GM12872 (cell line): ENCODE measurements around the gene SHKBP1.

ENCODE experiments used
- TF ChIP-seq, protein P1 (sequence below): IDR thresholded peaks from 3 replicates; pipeline ENCODE4 v1.5.1; 2011; ENCODE audit warnings: low read depth, mild to moderate bottlenecking, low read length, moderate library complexity; ENCODE audit not compliant: insufficient read depth

The SHKBP1 gene

DNA sequence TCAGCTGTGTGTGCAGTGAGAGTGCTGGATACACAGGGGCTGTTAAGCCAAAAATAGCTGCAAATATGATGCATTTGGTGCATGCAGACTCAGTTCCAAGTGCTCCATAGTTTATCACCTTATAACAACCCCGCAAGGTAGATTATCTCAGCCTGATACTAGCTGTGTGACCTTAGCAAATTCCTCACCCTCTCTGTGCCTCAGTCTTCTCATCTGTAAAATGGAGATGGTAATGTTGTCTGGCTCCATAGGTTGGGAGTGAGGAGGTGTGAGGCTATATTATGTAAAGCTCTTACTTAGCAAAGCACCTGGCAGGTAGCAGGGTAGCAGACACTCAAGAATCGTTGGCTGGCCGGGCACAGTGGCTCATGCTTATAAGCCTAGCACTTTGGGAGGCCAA, 23.8 kb upstream of the SHKBP1 start:
- TF ChIP-seq, protein P1, sequence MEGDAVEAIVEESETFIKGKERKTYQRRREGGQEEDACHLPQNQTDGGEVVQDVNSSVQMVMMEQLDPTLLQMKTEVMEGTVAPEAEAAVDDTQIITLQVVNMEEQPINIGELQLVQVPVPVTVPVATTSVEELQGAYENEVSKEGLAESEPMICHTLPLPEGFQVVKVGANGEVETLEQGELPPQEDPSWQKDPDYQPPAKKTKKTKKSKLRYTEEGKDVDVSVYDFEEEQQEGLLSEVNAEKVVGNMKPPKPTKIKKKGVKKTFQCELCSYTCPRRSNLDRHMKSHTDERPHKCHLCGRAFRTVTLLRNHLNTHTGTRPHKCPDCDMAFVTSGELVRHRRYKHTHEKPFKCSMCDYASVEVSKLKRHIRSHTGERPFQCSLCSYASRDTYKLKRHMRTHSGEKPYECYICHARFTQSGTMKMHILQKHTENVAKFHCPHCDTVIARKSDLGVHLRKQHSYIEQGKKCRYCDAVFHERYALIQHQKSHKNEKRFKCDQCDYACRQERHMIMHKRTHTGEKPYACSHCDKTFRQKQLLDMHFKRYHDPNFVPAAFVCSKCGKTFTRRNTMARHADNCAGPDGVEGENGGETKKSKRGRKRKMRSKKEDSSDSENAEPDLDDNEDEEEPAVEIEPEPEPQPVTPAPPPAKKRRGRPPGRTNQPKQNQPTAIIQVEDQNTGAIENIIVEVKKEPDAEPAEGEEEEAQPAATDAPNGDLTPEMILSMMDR: no peak

DNA sequence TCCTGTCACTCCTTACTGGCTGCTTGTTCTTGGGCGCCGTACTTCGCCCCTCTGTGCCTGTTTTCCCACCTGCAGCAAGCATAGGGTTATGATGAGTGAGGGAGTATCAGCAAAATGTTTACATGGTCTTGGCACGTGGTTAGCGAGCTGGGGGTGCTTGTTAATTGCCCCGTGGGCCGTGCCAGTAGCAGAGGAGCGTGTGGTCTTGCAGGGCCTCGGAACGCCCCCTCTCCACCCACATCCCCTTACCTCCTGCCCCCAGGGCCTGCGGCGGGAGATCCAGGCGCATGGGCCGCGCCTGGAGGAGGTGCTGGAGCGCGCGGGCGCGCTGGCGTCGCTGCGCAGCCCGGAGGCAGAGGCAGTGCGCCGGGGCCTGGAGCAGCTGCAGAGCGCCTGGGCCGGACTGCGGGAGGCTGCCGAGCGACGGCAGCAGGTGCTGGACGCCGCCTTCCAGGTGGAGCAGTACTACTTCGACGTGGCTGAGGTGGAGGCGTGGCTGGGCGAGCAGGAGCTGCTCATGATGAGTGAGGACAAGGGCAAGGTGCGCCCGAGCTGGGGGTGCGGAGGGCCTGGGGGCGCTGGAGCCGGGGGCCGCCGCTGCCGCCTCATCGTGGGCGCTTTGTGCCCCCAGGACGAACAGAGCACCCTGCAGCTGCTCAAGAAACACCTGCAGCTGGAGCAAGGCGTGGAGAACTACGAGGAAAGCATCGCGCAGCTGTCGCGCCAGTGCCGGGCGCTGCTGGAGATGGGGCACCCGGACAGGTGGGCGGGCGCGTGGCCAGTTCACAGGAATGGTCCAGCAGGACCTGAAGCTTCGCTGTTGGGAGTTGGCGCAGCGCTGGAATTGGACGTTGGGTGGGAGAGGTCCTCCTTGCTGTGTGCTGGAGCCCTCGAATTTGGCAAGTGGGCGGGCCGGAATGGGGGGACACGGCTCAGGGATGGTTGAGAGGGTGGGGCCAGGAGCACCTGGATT, 22.5 kb upstream of the SHKBP1 start:
- TF ChIP-seq, protein P1: no peak

DNA sequence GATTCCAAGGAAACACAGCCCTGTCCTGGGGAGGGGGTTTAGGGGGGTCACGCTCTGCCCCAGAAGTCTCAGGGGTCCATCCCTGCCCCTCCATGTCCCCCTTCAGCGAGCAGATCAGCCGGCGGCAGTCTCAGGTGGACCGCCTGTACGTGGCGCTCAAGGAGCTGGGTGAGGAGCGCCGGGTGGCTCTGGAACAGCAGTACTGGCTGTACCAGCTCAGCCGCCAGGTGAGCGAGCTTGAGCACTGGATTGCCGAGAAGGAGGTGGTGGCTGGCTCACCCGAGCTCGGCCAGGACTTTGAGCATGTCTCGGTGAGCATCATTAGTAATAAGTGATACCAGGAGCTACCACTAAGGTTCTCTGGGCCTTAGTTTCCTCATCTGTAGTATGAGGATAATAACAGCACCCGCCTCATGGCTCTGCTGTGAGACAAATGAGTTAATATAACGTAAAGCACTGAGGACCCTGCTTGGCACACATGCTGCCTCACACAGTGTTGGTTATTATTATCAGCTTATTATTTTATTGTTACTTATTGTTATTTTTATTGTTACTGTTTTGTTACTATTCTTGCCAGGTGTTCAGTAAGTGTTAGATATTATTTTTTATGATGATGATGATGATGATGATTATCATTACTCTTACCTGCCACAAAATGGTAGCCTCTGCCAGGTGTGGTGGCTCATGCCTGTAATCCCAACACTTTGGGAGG, 20.5 kb upstream of the SHKBP1 start:
- TF ChIP-seq, protein P1: no peak

DNA sequence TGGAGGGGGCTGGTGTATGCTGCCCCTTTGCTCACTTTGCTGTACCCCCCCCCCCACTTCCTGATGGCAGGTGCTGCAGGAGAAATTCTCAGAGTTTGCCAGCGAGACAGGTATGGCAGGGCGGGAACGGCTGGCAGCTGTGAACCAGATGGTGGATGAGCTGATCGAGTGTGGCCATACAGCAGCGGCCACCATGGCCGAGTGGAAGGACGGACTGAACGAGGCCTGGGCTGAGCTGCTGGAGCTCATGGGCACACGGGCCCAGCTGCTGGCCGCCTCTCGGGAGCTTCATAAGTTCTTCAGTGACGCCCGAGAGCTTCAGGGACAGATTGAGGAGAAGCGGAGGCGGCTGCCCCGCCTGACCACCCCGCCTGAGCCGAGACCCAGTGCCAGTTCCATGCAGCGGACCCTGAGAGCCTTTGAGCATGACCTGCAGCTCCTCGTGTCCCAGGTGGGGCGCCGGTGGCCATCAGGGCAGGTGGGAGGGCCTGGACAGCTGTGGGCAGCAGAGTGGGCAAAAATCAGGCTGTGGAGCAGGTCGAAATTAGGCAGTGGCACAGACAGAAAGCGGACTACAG, 19.6 kb upstream of the SHKBP1 start:
- TF ChIP-seq, protein P1: no peak

DNA sequence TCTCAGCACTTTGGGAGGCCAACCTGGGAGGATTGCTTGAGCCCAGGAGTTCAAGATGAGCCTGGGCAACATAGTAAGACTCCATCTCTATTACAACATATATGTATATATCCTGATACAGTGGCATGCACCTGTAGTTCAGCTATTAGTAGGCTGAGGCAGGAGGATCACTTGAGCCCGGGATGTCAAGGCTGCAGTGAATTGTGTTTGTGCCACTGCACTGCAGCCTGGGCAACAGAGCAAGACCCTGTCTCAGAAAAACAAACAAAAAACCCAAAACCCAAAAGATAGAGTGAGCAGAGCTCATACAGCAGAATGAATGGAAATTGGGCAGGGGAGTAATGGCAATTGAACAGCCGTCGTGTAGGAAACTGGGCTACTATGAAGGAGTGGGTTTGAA, 17.3 kb upstream of the SHKBP1 start:
- TF ChIP-seq, protein P1: no peak

DNA sequence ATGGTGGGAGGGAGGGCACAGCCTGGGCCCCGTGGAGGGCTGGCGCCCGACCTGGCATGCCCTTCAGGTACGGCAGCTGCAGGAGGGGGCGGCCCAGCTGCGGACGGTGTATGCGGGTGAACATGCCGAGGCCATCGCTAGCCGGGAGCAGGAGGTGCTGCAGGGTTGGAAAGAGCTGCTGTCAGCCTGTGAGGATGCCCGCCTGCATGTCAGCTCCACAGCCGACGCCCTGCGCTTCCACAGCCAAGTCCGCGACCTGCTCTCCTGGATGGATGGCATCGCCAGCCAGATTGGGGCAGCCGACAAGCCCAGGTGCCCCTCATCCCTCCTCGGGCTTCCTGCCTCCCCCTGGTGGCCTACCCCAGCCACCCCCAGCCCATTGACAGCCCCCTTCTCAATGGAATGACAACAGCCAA, 16.6 kb upstream of the SHKBP1 start:
- TF ChIP-seq, protein P1: no peak

DNA sequence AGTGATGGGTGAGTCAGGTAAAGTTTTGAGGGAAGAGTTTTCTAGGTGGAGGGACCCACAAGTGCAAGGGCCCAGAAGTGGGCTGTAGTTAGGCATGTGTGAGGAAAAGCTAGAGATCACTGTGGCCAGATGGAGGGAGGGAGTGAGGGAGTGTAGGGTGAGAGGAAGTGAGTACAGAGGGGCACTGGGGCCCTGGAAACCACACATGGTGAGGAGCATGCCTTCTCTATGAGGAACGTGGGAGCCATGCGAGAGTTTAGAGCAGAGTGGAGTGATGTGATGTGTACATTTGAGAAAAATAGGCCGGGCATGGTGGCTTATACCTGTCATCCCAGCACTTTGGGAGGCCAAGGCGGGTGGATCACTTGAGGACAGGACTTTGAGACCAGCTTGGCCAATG, 14.7 kb upstream of the SHKBP1 start:
- TF ChIP-seq, protein P1: no peak
